Progenitor cell of endocrine pancreas (in vitro differentiated cells): ENCODE results near the gene DNAAF6. TPM values are rescaled to one million over a fixed set of nuclear protein-coding genes. Genes with fewer than 3 reads are reported as not detected.

Experiments used
- DNase-seq: peaks from one replicate; pipeline ENCODE4 v3.0.0; 2021; ENCODE audit warnings: low spot score; ENCODE audit not compliant: unreplicated experiment
- H3K27ac Mint-ChIP-seq: 2 replicates; pipeline ENCODE4 v1.8.0; 2021; ENCODE audit warnings: mild to moderate bottlenecking, moderate library complexity, mixed read lengths
- H3K27me3 Mint-ChIP-seq: 2 replicates; pipeline ENCODE4 v1.8.0; 2021; ENCODE audit warnings: mixed read lengths
- H3K36me3 Mint-ChIP-seq: 2 replicates; pipeline ENCODE4 v1.8.0; 2022; ENCODE audit warnings: mixed read lengths; ENCODE audit not compliant: insufficient read depth
- H3K4me1 Mint-ChIP-seq: 2 replicates; pipeline ENCODE4 v1.8.0; 2021; ENCODE audit warnings: low read depth, mixed read lengths
- H3K4me3 Mint-ChIP-seq: 2 replicates; pipeline ENCODE4 v1.8.0; 2021; ENCODE audit warnings: low read depth, mild to moderate bottlenecking, moderate library complexity, mixed read lengths
- H3K9me3 Mint-ChIP-seq: 2 replicates; pipeline ENCODE4 v1.8.0; 2021; ENCODE audit warnings: low read depth, mixed read lengths
- CTCF ChIP-seq: fragments of 200-600 bp; sonication (generic); IDR thresholded peaks from one replicate; pipeline ENCODE4 v1.5.0; 2021; ENCODE audit warnings: antibody characterized with exemption, mild to moderate bottlenecking; ENCODE audit not compliant: unreplicated experiment
- total RNA-seq: library from RNA; stranded (reverse); gene quantifications from 2 replicates; pipeline ENCODE4 v1.2.1, GENCODE V29; 2021

Gene DNAAF6
- total RNA-seq, 1 donor from 2014 or later: not detected

- TF ChIP-seq CTCF: no peak
- Mint-ChIP-seq H3K9me3 (peaks cover 13% of the 10 kb centered on the region), H3K27me3 (no peaks in the 10 kb centered on the region), H3K4me3 (no peak overlapping the region), H3K27ac (no peak overlapping the region), H3K36me3 (no peaks in the 10 kb centered on the region), H3K4me1 (no peaks in the 10 kb centered on the region)
- no peak for DNase-seq
Measured at GRCh38 chrX:107228486-107228819, 22.0 kb downstream of the DNAAF6 start.

- H3K4me1 Mint-ChIP-seq: no peaks in the 10 kb centered on the region
- H3K4me3 Mint-ChIP-seq: peak overlapping the region; percentile 50
- H3K27me3 Mint-ChIP-seq: peaks cover 19% of the 10 kb centered on the region
- peaks cover 16% of the 10 kb centered on the region for H3K9me3 Mint-ChIP-seq
- no peak for DNase-seq
- no peak overlapping the region for H3K27ac Mint-ChIP-seq
- no peaks in the 10 kb centered on the region for H3K36me3 Mint-ChIP-seq
- TF ChIP-seq CTCF: no peak
Measured at GRCh38 chrX:107272431-107272921, 66.1 kb downstream of the DNAAF6 start.

- H3K4me1 Mint-ChIP-seq: no peaks in the 10 kb centered on the region
- no peak overlapping the region for H3K4me3 Mint-ChIP-seq
- H3K9me3 Mint-ChIP-seq: peaks cover 20% of the 10 kb centered on the region
- no peak for DNase-seq
- no peaks in the 10 kb centered on the region for H3K36me3 Mint-ChIP-seq
- no peak overlapping the region for H3K27ac Mint-ChIP-seq
- TF ChIP-seq CTCF: no peak
- H3K27me3 Mint-ChIP-seq: peaks cover 19% of the 10 kb centered on the region
Measured at GRCh38 chrX:107273795-107274194, 67.4 kb downstream of the DNAAF6 start.

- no peak for DNase-seq
- H3K27me3 Mint-ChIP-seq: no peaks in the 10 kb centered on the region
- no peak for TF ChIP-seq CTCF
Measured at GRCh38 chrX:107288676-107289075, 82.3 kb downstream of the DNAAF6 start.

GRCh38 chrX:107290019-107290418, 83.6 kb downstream of the DNAAF6 start:
- TF ChIP-seq CTCF: no peak
- no peaks in the 10 kb centered on the region for H3K36me3 Mint-ChIP-seq
- H3K9me3 Mint-ChIP-seq: peaks cover 26% of the 10 kb centered on the region
- no peak overlapping the region for H3K27ac Mint-ChIP-seq
- DNase-seq: no peak
- no peak overlapping the region for H3K4me3 Mint-ChIP-seq
- no peaks in the 10 kb centered on the region for H3K27me3 Mint-ChIP-seq
- no peaks in the 10 kb centered on the region for H3K4me1 Mint-ChIP-seq

More at GRCh38 chrX:107288676-107289075, 82.3 kb downstream of the DNAAF6 start:
- Mint-ChIP-seq H3K4me1 (no peaks in the 10 kb centered on the region), H3K4me3 (no peak overlapping the region), H3K27ac (no peak overlapping the region), H3K9me3 (peaks cover 24% of the 10 kb centered on the region), H3K36me3 (no peaks in the 10 kb centered on the region)
